Activated CD4-positive, CD25-positive, alpha-beta regulatory T cell (primary cell): ENCODE measurements around the gene AGXT.

Source experiments
- DNase-seq, 4 experiments: peaks; one replicate each; lab custom pipeline; 2025; lab: John Stamatoyannopoulos, UW

Gene AGXT

DNA sequence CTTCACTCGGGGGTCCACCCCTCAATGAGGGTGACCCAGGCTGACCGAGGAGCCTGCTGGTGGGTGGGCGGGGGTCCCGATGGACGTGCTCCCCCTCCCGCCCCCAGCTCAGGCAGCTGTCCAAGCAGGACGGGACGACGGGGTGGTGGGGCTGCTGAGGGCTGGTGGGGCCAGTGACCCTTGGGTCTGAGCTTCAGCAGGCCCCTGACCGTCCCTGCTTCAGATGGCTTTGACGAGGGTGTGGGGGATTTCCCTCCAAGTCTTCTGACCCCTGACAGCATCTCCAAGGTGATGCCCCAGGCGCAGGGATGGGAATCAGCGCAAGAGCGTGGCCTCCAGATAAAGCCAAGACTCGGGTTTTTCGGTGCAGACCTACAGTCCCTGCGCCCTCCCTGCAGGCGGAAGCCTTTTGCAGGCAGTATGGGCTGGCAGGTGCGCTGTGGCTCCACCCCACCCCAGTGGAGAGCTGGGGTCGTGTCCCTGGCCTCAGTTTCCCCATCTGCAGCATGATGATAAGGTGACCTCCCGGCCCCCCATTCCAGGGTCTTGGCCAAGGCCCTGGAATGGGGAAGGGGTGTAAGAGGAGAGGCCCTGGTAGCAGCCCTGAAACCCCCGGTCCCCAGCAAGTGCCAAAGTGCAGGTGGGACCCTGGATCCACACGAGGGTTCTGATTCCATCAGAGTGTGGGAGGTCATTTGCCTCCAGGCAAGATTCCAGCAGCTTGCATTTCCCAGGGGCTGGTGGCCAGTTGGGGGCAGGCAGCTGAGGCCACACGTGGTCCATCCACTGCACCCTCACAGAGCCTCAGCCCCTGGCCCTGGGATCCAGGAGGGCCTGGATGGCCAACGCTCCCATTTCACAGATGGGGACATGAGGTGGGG lies 46.3 kb downstream of the AGXT start:
- no peak for DNase-seq

GRCh38 chr2:240915526-240916341 lies 47.1 kb downstream of the AGXT start:
- DNase-seq = no peak

DNA sequence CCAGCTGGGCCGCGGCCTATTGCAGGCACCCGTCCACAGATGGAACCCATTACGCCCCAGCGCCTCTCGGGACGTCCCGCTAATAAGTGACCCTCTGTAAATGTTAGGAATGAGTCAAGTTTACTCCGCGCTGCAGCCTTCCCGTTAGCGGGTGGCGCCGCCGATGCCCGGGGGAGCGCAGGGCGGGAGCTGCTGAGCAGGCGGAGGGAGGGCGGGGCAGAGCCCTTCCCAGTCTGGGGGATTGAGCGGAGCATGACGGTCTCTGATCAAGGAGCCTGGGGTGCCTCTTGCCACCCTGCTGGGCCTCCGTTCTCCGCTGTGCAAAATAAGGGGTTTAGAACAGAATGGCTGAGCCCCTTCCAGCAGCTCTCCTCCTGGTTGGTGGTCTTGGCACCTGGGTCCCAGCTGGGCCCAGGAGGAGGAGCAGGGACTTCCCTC lies 48.0 kb downstream of the AGXT start:
- no peak for DNase-seq

GRCh38 chr2:240917009-240917683 lies 48.5 kb downstream of the AGXT start:
- no peak for DNase-seq

GRCh38 chr2:240917684-240918257 lies 49.1 kb downstream of the AGXT start:
- no peak for DNase-seq

DNA sequence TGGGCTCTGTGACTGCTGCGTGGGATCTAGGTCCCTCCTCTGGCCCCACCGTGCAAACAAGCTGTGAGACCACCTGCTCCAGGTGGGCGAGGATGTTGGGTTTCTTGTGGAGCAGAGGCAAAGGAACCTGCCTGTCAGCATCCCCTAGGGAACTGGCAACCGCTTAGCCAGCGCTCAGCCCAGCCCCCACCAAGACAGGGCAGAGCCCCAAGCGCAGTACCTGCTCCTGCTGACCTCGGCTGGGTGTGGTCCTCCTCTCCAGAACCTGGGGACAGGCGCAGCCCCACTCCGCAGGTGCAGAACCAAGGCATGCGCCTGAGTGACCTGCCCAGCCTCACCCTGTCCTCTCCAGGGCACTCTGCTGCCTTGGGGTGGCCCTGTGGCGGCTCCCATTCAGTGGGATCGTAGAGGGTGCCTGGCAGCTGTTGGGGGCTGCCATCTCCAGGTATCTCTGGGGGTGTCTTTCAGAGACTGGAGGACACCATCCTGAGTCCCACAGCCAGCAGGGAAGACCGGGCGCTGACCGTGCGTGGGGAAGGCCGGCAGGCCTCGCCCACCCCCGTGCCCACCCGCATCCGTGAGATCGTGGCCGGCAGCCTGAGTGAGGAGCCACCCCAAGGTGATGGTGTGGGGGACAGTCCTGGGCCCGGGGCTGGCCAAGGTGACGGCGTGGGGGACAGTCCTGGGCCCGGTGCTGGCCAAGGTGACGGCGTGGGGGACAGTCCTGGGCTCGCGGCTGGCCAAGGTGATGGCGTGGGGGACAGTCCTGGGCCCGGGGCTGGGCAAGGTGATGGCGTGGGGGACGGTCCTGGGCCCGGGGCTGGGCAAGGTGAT lies 49.9 kb downstream of the AGXT start:
- DNase-seq = no peak

DNA sequence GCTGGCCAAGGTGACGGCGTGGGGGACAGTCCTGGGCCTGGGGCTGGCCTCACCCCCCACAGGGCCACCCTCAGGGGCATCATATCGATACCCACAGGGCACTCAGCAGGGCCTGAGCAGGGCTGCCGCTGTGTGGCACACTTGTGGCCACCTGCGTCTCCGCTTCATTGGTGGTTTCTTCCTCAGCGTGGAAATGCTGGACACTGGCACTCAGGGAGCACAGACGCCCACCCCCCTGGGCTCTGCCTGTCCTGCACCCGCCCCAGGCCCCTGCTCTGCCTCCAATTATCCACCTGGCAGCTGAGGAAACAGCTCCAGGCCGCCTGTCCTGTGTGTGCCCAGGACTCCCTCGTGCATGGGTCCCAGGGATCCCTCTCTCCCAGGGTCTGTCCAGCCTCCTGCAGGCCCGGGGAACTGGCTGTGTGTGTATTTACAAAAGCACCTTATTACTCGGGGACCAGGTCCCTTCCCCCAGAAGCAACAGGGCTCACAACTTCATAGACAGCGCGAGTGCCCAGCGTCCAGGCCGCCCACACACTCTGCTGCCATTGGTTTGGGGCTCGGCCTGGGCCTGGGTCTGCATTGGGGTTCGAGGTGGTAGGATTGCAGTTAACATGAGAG lies 50.6 kb downstream of the AGXT start:
- no peak for DNase-seq

DNA sequence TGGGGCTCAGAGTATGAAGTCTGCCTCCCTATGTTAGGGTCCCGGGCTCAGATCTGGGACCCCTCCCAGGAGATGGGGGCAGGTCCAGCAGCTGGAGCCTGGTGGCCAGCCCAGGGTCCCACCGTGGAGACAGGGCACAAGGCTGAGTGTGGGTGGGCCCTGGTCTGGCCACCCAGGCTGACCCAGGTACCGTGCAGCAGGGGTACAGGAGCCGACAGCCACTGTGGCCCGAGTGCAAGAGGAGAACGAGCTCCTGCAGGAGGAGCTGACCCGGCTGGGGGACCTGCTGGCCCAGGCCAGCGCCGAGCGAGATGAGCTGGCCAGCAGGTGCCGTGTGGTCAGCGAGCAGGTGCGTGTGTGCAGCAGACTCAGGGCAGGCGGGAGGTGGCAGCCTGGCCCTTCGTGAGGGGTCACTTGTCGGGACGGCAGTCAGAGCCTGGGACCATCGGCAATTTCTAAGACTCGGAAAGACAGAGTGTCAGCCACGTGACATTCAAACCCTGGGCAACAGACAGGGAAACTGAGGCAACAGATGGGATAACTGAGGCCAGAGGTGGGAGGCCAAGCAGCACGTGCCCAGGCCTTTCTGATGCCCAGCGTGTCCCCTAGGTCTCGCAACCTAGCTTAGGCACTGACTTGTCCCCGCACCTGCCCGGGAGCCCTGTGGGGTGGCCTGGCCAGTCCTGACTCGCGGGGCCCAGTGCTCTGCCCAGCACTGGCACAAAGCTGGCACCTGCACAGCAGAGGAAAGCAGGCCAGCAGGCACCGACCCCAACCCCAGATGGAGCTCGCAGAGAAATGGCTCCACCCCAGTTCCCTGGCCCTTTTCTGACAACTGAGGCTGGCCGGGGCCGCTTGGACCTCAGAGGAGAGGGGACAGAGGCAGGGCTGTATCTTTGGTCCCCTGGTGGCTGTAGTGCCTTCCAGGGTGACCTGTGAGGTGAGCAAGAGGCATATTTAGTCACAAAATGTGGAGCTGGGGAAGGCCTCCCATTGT lies 51.5 kb downstream of the AGXT start:
- DNase-seq = no peak

- DNase-seq = no peak
Measured at GRCh38 chr2:240920783-240921231, 52.2 kb downstream of the AGXT start.

DNA sequence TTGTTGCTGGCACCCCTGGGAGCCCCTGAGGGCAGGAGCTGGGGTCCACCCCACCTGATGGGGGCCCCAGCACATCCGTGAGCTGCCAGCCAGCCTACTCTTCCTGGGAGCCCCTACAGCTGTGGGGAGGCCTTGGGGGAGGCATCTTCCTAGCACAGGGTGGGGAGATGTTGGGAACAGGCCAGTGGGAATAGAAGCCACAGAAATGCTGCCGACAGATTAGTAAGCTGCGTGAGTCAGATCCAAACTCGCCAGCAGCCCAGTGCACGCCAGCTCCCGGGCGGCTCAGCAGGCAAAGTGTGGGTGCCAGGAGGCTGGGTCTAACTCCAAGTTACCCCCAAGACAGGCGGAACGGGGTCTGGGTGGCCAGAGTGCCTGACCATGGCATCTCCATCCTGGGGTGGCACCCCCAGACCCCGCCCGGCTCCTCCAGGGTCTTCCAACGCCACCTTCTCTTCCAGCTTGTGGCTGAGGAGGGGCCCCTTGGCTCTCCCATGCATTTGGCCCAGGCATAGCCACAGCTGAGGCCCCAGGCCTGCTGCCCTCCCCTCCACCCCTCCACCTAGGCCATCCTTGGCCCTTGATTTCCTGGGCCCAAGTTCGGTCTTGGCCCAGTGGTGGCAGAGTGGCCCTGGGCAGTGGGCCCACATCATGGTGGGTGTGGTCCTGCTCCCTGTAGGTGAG lies 52.8 kb downstream of the AGXT start:
- DNase-seq = no peak

DNA sequence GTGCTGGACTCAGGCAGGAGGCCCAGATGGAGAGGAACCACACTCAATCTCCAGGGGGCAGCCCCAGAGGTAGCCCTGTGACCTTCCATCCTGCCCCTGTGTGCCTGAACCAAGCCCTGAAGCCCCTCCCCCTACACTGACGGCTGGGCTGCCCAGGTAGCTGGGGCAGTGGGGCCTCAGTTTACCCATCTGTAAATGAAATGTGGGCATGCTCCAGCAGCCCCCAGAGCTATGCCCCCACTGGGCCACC lies 53.3 kb downstream of the AGXT start:
- DNase-seq = no peak

GRCh38 chr2:240922245-240922981 lies 53.8 kb downstream of the AGXT start:
- DNase-seq = no peak

DNA sequence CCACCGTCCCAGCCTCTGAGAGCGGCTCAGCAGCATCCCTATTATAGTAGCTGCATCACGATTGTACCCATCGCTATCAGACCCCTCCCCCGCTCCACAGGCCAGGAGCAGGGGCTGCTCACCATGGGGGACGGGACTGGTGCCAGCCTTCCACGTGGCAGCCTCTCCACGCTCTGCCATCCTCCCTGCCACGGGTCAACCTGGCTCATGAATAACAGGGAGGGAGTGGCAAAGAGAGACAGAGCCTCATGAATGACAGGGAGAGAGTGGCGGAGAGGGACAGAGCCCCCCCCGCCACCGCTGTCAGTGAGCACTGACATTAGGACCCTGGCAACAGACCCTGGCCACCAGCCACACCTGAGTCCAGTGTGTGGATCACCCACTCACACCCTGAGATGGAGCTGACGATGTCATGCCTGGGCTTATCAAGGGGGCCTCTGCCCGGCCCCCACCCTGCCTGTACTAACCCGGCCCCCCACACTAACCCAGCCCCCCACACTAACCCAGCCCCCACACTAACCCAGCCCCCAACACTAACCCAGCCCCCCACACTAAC lies 54.4 kb downstream of the AGXT start:
- DNase-seq = no peak

DNA sequence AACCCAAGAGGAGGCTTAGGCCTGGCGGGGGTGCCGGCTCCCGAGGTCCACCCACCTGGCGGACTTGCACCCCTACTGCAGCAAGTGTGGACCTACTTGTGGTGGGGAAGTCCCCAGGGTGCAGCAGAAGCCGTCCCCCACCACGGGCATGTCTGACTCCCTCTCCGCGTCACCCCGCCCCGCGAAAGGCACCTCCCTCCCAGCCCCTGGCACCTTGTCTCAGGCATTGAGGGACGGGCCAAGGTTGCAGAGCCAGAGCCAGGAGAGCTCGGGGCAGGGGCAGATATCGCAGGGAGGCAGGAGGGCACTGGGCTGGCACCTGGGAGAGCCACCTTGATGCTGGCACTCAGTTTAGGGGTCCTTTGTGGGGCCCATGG lies 56.6 kb downstream of the AGXT start:
- no peak for DNase-seq

GRCh38 chr2:240925568-240926515 lies 57.2 kb downstream of the AGXT start:
- no peak for DNase-seq

DNA sequence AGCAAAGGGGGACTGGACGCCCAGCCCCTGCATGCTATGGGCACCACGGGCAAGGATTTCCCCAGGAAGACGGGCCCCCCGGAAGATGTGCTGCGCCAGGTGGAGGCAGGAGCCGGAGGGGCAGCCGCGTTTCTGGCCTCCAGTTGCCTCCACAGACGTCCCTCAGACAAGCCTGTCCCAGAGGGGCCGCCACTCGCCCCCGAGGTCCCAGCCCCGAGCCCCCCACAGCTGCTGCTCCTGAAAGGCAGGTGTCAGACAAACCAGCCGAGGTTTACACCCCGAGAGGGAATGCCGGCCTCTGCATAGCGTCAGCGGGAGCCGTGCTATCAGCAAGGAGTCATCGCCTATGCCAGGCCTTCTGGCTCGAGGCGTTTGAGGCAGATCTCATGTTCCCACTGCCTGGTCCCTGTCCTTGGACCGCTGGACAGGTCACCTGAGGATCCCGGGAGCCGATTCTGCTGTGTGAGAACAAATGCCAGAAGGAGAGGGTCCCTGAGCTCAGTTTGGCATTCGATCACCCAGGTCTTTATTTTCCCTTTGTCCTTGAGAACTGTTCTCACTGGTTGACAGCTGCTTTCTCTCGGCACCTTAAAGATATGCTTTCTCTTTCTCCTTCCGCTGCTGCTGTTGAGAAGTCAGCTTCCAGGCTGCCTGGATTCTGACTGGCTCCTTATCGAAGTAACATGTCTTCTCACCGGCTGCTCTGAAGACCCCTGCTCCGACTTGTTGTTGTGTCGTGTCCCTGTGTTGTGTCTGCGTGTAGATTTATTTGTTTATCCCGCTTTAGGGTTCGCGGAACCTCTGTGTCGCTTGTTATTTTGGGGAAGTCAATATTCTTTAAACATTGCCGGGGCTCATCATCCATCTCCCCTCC lies 58.1 kb downstream of the AGXT start:
- DNase-seq = no peak
